Measurements from ENCODE around the gene BCL2L15. TPM values are rescaled to one million over a fixed set of nuclear protein-coding genes. Genes with fewer than 3 reads are reported as not detected.
A peak's percentile ranks its signal among the peaks of the same experiment; 100 is the strongest.
"Not testable (repeated sequence)": the region's sequence is repeated elsewhere in the genome, so short reads cannot be mapped to it uniquely, and the experiment has no call there.

Gene BCL2L15
- total and polyA plus RNA-seq, 2 donors (not counting 1 experiment from before 2014, with no cell fraction given): under 0.01 to 0.19 TPM

- Histone ChIP-seq H3K36me3 (ENCODE audit: control insufficient read depth, insufficient read depth, low read length) (no peaks in the 10 kb centered on the region), H3K4me2 (ENCODE audit: extremely low read depth, insufficient read depth, low read length) (no peak overlapping the region), H3K9me3 (ENCODE audit: control insufficient read depth, insufficient read depth, low read depth, low read length) (no peaks in the 10 kb centered on the region), H4K20me1 (ENCODE audit: control insufficient read depth, extremely low read depth, insufficient read depth, low read length) (no peaks in the 10 kb centered on the region), H3K4me1 (ENCODE audit: control insufficient read depth, extremely low read depth, insufficient read depth, low read length) (peaks cover 9% of the 10 kb centered on the region), H3K9ac (ENCODE audit: insufficient read depth, low read length) (no peak overlapping the region), H3K27ac (ENCODE audit: insufficient read depth, low read length) (no peak overlapping the region), H3K4me3 (replicated peaks in 1 of 4; ENCODE audit: control extremely low read depth in 1 of 4, insufficient read depth in 1 of 4, low read depth in 3 of 4, low read length in 4 of 4) (no peak overlapping the region), H3K79me2 (ENCODE audit: control insufficient read depth, insufficient read depth, low read length) (no peaks in the 10 kb centered on the region), H3K27me3 (ENCODE audit: control insufficient read depth, insufficient read depth, low read length) (no peaks in the 10 kb centered on the region), H2AFZ (ENCODE audit: low read length) (no peak overlapping the region)
- TF ChIP-seq CTCF (conservative IDR thresholded peaks at IDR 0.05 in 1 of 2, IDR thresholded peaks at IDR 0.05 in 1 of 2; ENCODE audit: low read depth in 1 of 2, low read length in 2 of 2): no peak
- no peak for TF ChIP-seq EZH2 (IDR thresholded peaks at IDR 0.05; ENCODE audit: low read length, missing control alignments)
- DNase-seq (ENCODE audit: low read depth in 2 of 2): no peak
These were observed 31.6 kb downstream of the BCL2L15 start for GRCh38 chr1:113855630-113856400.

- H4K20me1 ChIP-seq (ENCODE audit: control insufficient read depth, extremely low read depth, insufficient read depth, low read length): no peaks in the 10 kb centered on the region
- H3K36me3 ChIP-seq (ENCODE audit: control insufficient read depth, insufficient read depth, low read length): no peaks in the 10 kb centered on the region
- H2AFZ ChIP-seq (ENCODE audit: low read length): no peak overlapping the region
- no peaks in the 10 kb centered on the region for H3K9me3 ChIP-seq (ENCODE audit: control insufficient read depth, insufficient read depth, low read depth, low read length)
- no peak overlapping the region for H3K4me3 ChIP-seq (replicated peaks in 1 of 4; ENCODE audit: control extremely low read depth in 1 of 4, insufficient read depth in 1 of 4, low read depth in 3 of 4, low read length in 4 of 4)
- H3K9ac ChIP-seq (ENCODE audit: insufficient read depth, low read length): no peak overlapping the region
- TF ChIP-seq CTCF (conservative IDR thresholded peaks at IDR 0.05 in 1 of 2, IDR thresholded peaks at IDR 0.05 in 1 of 2; ENCODE audit: low read depth in 1 of 2, low read length in 2 of 2) (no peak), EZH2 (IDR thresholded peaks at IDR 0.05; ENCODE audit: low read length, missing control alignments) (no peak)
- H3K4me2 ChIP-seq (ENCODE audit: extremely low read depth, insufficient read depth, low read length): no peak overlapping the region
- no peaks in the 10 kb centered on the region for H3K79me2 ChIP-seq (ENCODE audit: control insufficient read depth, insufficient read depth, low read length)
- H3K4me1 ChIP-seq (ENCODE audit: control insufficient read depth, extremely low read depth, insufficient read depth, low read length): no peaks in the 10 kb centered on the region
- H3K27me3 ChIP-seq (ENCODE audit: control insufficient read depth, insufficient read depth, low read length): no peaks in the 10 kb centered on the region
- no peak overlapping the region for H3K27ac ChIP-seq (ENCODE audit: insufficient read depth, low read length)
- no peak for DNase-seq (ENCODE audit: low read depth in 2 of 2)
These were observed 33.1 kb downstream of the BCL2L15 start for GRCh38 chr1:113854234-113854633.

- not testable (repeated sequence) for H2AFZ ChIP-seq (ENCODE audit: low read length); H3K36me3 ChIP-seq (ENCODE audit: control insufficient read depth, insufficient read depth, low read length); H3K9me3 ChIP-seq (ENCODE audit: control insufficient read depth, insufficient read depth, low read depth, low read length); H3K9ac ChIP-seq (ENCODE audit: insufficient read depth, low read length); H3K27ac ChIP-seq (ENCODE audit: insufficient read depth, low read length); H4K20me1 ChIP-seq (ENCODE audit: control insufficient read depth, extremely low read depth, insufficient read depth, low read length); H3K4me1 ChIP-seq (ENCODE audit: control insufficient read depth, extremely low read depth, insufficient read depth, low read length); H3K79me2 ChIP-seq (ENCODE audit: control insufficient read depth, insufficient read depth, low read length); H3K27me3 ChIP-seq (ENCODE audit: control insufficient read depth, insufficient read depth, low read length); H3K4me3 ChIP-seq (replicated peaks in 1 of 4; ENCODE audit: control extremely low read depth in 1 of 4, insufficient read depth in 1 of 4, low read depth in 3 of 4, low read length in 4 of 4); DNase-seq (ENCODE audit: low read depth in 2 of 2)
- peak overlapping the region; percentile 8 for H3K4me2 ChIP-seq (ENCODE audit: extremely low read depth, insufficient read depth, low read length)
These were observed 34.7 kb downstream of the BCL2L15 start for GRCh38 chr1:113852694-113853093.
